Measurements from ENCODE around the gene GGPS1.
A peak's percentile ranks its signal among the peaks of the same experiment; 100 is the strongest.
"Not testable (repeated sequence)": the region's sequence is repeated elsewhere in the genome, so short reads cannot be mapped to it uniquely, and the experiment has no call there.

Gene GGPS1

DNA sequence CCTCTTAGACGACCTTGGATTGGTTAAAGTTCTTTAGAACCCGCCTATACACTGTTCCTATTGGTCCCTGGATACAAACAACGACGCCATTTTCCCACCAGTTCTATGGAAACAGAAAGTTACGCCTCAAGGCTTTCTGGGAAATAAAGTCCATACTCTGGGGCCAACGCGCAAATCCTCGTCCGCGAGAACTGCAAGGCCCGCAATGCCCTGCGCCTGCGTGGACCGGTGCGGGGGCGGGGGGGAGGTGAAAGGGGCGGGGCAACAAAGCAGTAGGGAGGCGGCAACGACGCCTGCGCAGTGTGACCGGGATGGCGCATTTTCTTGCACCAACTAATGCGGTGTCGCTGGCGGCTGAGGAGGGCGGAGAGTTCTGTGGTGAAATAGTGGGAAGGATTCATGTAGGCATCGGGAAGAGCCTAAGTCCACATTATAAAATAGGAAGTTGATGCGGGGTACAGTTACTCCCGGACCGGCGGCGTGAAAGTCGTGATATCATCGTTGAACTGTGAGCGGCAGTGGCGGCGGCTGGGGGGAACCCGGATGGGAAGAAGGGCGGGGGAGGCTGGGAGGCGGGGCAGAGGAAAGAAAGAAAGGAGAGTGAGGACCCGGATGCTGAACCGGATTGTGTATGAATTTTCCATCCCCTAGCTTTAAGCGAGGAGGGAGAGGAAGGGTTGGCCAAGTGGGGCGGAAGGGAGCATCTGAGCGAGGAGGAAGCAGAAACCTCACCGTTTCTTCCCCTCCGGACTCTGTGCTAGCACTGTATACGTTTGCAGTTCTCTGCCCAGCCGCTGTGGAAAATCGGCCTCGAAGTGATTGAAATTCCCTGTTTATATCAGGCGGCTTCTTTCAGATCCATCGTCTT is at the start of gene GGPS1:
Gene GGPS1 (plus strand): TSS at position 300 of the 868 bp plus-strand sequence. CDS start 6,695 bp downstream, outside the sequence.
- H3K4me3 ChIP-seq (ENCODE audit: control insufficient read depth, low read depth, low read length): peak within 1 kb of the TSS; percentile 92
- peak; percentile 100 for DNase-seq (ENCODE audit: low read depth)
- TF ChIP-seq CTCF (IDR thresholded peaks at IDR 0.05; ENCODE audit: control insufficient read depth, insufficient read depth, low read depth, low read length, missing control alignments): peak; percentile 15

DNA sequence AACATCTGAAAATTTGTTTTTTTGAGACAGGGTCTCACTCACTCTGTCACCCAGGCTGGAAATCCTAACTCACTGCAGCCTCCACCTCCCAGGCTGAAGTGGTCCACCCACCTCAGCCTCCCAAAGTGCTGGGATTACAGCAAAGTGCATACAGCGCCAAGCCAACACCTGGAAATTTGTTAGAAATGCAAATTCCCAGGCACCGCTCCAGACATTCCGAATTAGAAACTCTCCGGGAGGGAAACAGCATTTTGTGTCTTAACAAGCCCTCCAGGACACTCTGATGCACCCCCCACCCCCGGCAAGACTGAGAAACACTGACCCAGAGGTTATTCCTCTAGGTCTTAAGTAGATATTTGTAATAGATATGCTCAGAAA is 49.5 kb upstream of the GGPS1 start:
- no peak for DNase-seq (ENCODE audit: low read depth)
- H3K4me3 ChIP-seq (ENCODE audit: control insufficient read depth, low read depth, low read length): no peak overlapping the region

GRCh38 chr1:235279694-235280093 is 48.7 kb upstream of the GGPS1 start:
- no peak for DNase-seq (ENCODE audit: low read depth)
- H3K4me3 ChIP-seq (ENCODE audit: control insufficient read depth, low read depth, low read length): no peak overlapping the region
- no peak for TF ChIP-seq CTCF (IDR thresholded peaks at IDR 0.05; ENCODE audit: control insufficient read depth, insufficient read depth, low read depth, low read length, missing control alignments)

More for the DNA sequence above, 49.5 kb upstream of the GGPS1 start:
- no peak for TF ChIP-seq CTCF (IDR thresholded peaks at IDR 0.05; ENCODE audit: control insufficient read depth, insufficient read depth, low read depth, low read length, missing control alignments)

- no peak for DNase-seq (ENCODE audit: low read depth)
- TF ChIP-seq CTCF (IDR thresholded peaks at IDR 0.05; ENCODE audit: control insufficient read depth, insufficient read depth, low read depth, low read length, missing control alignments): no peak
- H3K4me3 ChIP-seq (ENCODE audit: control insufficient read depth, low read depth, low read length): no peak overlapping the region
Measured at GRCh38 chr1:235280467-235280866, 47.9 kb upstream of the GGPS1 start.

DNA sequence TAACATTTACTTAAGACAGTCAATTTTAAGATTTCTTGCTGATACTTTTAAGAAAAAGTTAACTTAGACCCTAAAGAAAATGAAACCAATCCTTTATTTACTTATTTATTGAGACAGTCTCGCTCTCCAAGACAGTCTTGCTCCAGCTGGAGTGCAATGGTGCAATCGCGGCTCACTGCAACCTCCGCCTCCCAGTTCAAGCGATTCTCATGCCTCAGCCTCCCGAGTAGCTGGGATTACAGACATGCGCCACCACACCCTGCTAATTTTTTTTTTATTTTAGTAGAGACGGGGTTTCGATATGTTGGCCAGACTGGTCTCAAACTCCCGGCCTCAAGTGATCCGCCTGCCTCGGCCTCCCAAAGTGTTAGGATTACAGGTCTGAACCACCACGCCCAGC is 44.7 kb upstream of the GGPS1 start:
- not testable (repeated sequence) for DNase-seq (ENCODE audit: low read depth); H3K4me3 ChIP-seq (ENCODE audit: control insufficient read depth, low read depth, low read length)

- no peak overlapping the region for H3K4me3 ChIP-seq (ENCODE audit: control insufficient read depth, low read depth, low read length)
- no peak for TF ChIP-seq CTCF (IDR thresholded peaks at IDR 0.05; ENCODE audit: control insufficient read depth, insufficient read depth, low read depth, low read length, missing control alignments)
- no peak for DNase-seq (ENCODE audit: low read depth)
Measured at GRCh38 chr1:235284231-235284769, 44.1 kb upstream of the GGPS1 start.

- no peak overlapping the region for H3K4me3 ChIP-seq (ENCODE audit: control insufficient read depth, low read depth, low read length)
- no peak for TF ChIP-seq CTCF (IDR thresholded peaks at IDR 0.05; ENCODE audit: control insufficient read depth, insufficient read depth, low read depth, low read length, missing control alignments)
- no peak for DNase-seq (ENCODE audit: low read depth)
Measured at GRCh38 chr1:235286667-235287066, 41.7 kb upstream of the GGPS1 start.

Data from AG09309 (cell line).